GM21717 (cell line): ENCODE results near the gene DPY19L1.
"Not testable (repeated sequence)": the region's sequence is repeated elsewhere in the genome, so short reads cannot be mapped to it uniquely, and the experiment has no call there.

Experiments used
- ATAC-seq: cut with Tn5 transposase; IDR thresholded peaks from one replicate; pipeline ENCODE4 v1.9.1; 2021; ENCODE audit warnings: mild to moderate bottlenecking, moderate library complexity; ENCODE audit not compliant: unreplicated experiment

DPY19L1 gene

DNA sequence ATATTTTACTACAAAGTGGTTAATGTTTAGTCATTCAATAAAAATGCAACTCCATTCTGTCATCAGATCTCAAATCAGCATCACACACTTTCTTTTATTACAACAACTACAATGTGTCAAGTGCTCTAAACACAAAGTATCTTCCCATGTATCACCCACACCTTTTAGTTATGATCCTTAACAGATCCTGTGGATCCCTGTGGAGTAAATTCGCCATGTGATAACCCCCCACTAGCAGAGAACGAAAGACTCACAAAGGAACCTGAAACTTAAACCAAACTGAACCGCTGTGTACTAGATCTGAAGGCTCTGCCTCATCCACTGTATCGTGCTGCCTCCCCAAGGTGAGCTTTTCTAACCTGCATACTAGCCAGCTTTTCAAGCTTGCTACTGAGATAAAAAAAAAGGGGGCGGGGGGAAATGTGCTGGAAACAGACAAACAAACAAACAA is 1.7 kb downstream of the DPY19L1 start:
- no peak for ATAC-seq

DNA sequence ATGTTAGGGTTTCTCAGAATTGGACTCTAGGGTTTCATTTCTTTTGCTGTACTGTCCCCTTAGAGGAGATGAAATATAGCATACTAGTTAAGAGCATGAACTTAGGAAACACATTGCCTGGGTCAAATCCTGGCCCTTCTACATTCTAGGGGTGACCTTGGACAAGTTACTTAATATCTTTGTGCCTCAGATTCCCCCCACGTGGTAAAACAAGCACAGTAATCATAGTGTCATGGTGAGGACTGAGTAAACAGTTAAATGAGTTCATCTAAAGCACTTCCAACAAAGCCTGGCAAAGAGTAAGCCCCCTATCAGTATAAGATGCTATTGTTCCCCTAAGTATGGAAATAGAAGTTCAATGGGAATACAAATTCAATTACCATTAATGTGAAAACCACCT is 5.1 kb downstream of the DPY19L1 start:
- no peak for ATAC-seq

DNA sequence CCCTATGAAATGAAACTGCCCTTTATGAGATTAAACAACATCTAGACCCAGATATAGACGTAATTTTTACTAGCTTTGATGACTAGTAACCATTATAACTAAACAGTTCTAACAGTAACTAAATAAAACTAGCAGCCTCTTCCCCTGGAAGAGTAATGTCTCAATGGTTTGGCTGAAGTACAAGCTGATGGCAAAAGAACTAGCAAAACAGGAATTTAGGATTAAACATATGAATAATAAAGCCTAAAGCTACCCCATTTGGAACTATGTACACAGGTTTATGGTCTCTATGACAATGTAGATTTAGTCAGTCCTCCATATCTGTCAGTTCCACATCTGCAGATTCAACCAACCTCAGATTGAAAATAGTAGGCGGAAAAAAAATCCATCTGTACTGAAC is 6.4 kb downstream of the DPY19L1 start:
- no peak for ATAC-seq

DNA sequence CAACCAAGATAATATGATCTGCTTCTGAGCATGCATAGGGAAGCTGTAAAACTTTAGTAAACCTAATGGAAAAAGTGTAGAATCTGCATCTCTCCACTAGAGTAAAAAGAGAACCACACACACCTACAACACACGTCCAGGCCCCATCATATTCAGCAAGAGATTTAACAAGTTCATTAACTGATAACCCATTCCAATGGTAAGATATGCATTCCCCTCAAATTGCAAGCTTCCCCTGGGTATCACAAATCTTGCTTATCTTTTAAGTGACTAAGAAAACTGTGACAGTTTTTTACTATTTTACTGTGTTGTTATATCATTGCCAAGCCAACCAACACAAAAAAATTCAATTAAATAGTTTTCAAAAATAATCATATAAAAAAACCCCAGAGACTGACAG is 8.0 kb downstream of the DPY19L1 start:
- ATAC-seq, result no peak

DNA sequence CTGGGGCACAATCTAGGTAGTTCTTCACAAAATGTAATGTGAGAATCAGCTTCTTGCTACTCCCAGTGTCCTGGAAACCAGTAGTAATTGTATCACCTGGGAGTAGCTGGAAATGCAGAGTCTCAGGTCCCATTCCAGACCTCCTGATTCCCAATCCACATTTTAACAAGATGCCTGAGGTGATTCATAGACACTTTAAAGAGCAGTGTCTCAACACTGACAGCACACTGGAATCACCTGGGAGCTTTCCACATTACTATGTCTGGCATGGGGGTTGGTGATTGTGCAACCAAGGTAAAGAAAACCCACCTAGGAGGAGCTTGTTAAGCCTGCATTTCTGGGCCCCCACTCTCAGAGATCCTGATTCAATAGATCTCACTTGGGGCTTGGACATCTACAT is 11.1 kb downstream of the DPY19L1 start:
- no peak for ATAC-seq

DNA sequence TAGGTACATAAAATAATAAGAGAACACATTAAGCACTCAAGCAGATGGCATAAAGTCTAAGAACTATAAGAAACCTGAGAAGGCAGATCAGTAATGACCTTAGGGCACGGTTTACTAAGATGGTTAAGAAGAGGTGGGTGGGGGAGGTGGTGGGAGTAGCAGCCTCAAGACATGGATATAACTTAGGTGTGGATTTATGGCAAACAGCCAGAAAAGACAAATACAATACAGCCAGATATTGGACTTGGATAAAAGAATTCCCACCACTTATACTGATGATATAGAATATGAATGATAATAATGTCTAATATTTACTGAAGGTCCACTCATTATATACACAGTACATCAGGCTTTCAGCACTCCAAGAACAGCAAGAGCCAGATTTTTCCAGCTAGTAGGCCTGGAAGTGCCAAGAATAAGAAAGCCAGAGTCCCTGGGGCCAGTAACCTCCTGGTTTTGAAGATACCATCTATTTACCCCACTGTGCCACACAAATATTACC is 11.9 kb downstream of the DPY19L1 start:
- no peak for ATAC-seq

DNA sequence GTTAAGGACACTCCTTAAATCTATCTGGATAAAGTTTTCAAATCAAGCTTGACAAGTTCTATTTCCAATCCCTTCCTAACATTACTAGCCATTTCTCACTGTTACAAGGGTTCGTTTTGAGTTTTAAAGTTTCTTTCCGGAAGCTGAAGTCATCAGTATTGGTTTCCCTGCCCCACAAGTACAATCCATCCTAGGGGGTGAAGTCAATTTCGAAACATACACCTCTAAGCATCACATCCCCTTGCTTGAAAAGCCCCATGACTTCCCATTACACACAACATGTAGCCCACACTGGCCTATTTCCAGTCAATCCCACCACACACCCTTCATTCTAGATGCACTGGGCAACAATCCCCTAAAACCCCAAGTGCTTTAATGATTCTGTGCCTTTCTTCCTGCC is 13.0 kb downstream of the DPY19L1 start:
- ATAC-seq, result no peak

DNA sequence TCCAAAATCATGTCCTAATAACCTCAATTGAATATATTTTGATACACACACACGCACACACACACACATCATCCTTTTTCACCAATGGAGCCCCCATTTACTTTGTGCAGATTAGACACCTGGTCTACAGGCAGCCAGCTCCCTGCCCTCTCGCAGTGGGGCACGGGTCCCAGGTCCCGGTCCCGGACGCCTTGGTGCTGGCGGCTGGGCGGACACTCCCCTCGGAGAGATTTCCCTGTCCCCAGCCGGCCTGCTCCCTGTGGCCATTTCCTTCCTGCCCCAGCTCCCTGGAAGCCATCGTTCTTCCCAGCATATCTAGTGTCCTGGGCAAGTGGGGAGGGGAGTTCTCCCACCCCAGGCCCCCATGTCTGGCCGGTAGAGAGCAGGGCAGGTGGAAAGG is 14.6 kb downstream of the DPY19L1 start:
- no peak for ATAC-seq

DNA sequence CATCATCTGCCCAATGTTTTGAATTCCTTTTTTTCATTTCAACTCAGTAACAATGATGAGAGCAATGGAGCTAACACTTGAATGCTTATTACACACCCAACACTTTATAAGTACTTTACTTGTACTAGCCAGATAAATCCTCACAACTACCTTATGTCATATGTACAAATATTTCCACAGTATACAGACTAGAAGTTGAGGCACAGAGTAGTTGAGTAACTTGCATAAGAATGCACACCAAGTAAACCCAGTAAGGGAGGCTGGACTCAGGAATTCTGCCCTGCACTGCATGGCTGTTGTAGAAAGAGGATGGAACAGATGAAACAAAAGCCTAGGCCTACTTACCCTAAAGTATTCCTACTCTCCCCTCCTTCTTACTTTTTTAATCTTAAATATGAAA is 15.8 kb downstream of the DPY19L1 start:
- ATAC-seq, result no peak

DNA sequence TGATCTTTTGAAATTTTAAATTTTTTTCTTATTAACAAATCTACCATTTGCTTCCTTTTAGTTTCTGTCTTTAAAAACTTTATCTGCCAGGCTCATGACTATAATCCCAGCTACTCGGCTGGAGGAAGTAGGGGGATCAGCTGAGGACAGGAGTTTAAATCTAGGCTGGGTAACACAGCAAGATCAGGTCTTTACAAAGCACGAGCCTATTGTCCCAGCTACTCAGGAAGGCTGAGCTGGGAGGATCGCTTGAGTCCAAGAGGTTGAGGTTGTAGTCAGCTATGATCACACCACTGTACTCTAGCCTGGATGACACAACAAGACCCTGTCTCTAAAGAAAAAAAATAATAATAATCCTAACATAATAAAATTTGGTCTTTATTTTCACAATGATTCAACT is 17.5 kb downstream of the DPY19L1 start:
- ATAC-seq, result no peak

DNA sequence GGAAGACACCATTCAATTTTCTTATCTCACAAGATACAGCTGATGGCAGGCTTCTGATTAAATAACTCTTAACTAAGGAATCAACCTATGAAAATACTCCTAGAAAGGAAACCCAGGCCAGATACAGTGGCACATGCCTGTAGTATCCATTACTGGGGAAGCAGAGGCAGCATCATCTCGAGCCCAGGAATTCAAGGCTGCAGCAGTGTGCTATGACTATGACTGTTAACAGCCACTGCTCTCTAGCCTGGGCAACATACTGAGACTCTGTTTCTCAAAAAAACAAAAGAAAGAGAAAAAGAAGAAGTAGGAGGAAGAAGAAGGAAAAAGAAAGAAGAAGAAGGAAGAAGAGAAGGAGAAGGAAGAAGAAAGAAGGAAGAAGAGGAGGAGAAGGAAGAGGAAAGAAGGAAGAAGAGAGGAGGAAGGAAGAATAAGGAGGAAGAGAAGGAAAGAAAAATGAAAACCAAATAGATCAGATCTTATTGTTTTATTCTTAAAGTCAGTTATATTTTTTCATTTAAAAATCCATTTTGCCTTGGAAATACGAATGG is 18.0 kb downstream of the DPY19L1 start:
- ATAC-seq, result no peak

DNA sequence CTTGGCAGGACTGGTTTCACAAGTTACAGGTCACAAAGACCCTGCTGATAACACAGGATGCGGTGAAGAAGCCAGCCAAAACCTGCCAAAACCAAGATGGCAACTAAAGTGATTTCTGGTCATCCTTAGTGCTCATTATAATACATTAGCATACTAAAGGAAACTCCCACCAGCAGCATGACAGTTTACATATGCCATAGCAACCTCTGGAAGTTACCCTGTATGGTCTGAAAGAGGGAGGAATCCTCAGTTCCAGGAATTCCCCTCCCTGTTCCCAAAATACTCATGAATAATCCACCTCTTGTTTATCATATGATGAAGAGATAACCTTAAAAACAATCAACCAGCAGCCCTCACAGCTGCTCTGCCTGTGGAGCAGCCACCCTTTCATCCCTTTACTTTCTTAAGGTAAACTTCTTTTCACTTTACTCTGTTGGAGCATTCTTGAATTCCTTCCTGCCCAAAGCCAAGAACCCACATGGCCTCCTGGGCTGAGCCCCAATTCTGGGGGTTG is 21.9 kb downstream of the DPY19L1 start:
- ATAC-seq, result no peak

DNA sequence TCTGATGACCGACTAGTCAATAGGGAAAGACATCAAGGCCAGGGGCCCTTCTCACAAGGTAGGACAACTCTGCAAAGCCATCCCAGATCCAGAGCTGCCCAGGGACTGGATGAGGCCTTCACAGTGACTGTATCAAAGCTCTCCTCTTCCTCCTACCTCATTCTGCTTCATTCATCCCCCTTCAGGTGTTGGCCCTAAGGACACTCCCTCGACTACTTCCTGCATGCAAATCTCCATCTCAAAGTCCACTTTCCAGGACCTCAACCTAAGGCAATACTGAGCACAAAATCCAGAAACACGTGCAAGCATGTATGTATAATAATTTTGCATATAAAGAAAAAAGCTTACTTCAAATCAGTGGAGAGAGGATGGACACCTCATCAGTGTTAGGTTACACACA is 25.1 kb downstream of the DPY19L1 start:
- no peak for ATAC-seq

DNA sequence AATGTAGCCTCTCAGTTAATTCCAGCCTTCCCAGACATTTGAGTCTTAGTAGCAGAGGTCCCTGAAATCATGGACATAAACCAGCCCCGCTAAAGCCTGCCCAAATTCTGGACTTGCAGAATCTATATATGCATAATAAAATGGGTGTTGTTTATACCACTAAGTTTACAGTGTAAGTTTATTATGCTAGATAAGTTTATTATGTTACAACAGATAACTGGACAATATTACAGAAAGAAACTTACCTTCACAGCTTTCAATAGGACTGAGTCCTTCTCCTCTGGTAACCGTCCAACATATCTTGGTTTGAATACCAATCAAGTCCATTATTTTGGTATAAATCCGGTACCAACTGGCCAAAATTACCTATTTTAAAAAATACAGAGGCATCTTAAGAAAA is 26.2 kb downstream of the DPY19L1 start:
- ATAC-seq, result no peak

DNA sequence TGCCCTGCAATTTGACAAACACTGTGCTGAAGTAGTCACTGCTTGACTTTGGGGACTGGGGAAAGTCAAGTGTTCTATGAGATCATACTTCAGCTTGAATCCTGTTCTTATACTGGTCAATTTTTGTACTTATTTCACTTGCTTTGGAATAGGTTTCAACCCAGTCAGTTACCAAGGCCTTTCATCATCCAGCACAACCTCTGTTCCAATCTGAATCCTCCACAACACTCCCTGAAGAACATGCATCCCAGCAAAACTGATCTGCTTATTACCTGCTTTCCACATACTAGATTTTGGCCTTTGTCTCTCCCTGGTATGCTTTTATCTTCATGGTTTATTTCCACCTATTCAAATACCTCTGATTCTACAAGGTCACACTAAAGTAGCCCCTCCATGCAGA is 29.5 kb downstream of the DPY19L1 start:
- ATAC-seq, result no peak

DNA sequence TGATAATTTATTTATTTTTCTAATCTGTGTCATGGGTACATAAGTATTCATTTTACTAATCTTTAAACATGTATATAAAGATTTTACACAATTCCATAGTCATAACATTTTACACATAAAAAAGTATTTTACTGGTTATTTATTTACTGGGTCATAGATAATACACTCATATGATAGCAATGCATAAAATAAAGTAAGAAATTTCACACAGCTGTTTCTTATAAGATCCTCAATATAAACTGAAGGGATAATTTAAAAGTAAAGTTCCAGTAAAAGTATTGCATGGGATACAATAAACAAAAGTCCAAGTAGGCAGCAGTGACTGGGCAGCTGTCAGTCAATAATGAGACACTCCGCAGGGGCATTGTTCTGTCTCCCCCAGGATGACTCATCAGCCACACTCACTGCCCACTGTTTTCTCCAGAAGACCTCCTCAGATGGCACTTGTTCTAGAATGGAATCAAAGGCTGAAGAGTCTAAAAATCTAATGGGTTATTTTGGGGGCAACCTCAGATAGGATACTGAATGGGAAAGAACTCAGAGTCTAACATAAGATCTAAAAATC is 32.7 kb downstream of the DPY19L1 start:
- ATAC-seq, result no peak

DNA sequence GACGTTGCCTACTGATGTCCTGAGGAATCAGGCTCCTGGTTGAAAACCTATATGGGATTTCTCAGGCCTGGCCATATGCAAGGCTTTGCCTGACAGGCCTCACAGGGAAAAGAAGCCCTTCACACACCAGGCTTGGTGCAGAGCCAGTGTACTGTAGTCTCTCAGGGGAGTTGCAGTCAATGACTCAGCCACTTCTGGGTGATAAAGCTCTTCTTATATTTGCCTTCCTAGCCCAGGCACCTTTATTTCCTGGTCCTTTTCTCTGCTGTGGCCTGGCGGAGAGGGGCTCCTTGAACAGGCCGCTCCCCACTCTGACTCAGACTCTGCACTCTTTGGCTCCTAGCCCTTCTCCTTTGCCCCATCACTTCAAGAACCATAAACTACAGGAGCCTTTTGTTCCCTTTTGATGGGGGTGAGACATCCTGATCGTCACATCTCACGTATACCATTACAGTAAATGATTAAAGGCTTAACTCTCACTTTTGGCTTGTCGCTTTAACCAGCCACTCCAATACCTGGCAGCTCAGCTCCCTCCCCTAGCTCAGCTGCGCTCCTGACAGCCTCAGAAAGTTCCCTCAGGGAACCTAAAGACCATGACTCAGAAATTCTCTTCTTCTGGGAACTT is 33.5 kb downstream of the DPY19L1 start:
- ATAC-seq, result no peak

DNA sequence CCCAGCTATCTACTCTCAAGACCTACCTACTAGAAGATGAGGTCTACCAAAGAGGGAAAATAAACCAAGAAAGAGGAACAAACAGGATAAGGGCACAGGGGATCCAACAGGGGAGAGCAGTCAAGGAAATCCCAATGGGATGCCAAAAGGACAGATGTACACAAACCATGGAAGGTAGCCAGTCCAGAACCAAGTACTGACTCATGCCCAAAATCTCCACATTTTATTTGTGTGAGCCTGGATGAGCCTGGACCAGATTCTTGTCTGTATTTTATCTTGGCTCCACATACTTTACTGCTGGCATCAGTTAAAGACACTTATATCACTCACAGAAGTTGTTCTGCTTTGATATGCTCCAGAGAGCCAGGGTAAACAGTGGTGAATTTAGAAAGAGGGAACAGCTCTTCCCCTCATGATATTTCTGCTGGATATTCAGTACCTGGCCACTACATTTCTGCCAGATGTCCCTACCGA is 34.1 kb downstream of the DPY19L1 start:
- not testable (repeated sequence) for ATAC-seq

DNA sequence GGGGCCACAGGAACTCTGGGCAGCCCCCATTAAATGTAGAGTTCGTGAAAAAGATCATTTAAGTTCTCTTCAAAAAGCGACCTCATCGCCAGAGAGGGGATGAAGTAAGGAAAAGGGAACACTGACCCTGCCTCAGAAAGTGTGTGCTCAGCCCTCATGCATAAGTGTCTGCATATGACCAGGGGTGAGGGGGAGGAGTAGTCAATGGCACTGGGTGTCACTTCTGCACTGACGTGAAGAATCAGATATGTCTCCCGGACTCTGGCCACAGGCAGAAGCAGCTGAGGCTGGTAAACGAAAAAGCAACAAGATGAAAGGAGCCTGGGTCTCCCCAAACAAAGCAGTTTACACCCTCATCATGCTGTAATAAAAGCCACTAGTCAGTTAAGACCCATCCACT is 39.0 kb downstream of the DPY19L1 start:
- ATAC-seq, result not testable (repeated sequence)

DNA sequence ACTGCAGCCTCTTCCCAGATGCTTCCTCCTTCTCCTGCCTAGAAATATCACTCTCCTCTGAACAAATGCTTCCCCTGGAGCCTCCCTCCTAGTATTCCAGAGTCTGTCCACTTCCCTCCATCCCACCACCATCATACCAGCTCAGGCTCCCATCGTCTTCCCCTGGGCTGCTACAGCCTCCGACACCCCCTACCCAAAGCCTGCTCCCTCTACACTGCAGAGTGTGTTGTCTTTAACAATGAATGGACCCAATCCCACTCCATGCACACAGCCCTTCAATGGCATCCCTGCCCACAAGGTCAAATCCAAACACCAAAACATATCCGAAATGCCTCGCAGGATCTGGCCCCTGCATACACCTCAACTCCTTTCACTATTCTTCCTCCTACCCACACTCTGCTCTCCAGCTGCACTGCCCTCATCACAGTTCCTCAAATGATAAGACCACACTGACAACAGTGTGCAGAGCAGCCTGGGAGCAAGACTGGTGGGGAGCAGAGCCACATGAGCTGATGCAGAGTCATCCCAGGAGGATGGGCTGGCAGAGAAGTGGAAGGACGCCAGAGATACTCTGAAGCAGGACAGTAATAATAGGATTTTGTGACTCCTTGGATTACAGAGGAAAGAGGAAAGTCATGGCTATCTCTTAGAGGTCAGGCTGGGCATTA is 40.7 kb downstream of the DPY19L1 start:
- not testable (repeated sequence) for ATAC-seq

DNA sequence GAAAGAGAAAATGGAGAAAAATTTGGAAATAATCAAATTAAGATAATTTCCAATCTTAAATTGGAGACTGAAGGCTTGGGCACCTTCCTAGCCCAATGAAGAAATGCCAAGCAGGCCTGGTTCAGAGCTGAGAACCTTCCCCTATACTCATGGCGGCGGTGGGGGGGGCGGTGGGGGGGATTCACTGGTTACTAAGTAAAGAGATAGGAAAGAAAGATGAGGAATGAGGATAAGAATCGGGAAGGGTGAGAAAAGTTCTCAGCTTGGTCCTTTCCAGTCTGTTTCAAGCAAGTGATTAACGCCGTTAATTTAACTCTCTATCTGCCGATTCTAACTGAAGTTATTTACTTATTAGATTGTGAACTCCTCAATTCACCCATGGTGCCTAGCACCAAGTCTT is 41.5 kb downstream of the DPY19L1 start:
- no peak for ATAC-seq
